CD4-positive, alpha-beta T cell treated with Interleukin-4 for 4 hours (primary cell): ENCODE measurements around the gene ARMH3.
A peak's percentile ranks its signal among the peaks of the same experiment; 100 is the strongest.

Experiments used
- DNase-seq: peaks from one replicate; pipeline ENCODE4 v3.0.0-alpha.2; 2020

Gene ARMH3

DNA sequence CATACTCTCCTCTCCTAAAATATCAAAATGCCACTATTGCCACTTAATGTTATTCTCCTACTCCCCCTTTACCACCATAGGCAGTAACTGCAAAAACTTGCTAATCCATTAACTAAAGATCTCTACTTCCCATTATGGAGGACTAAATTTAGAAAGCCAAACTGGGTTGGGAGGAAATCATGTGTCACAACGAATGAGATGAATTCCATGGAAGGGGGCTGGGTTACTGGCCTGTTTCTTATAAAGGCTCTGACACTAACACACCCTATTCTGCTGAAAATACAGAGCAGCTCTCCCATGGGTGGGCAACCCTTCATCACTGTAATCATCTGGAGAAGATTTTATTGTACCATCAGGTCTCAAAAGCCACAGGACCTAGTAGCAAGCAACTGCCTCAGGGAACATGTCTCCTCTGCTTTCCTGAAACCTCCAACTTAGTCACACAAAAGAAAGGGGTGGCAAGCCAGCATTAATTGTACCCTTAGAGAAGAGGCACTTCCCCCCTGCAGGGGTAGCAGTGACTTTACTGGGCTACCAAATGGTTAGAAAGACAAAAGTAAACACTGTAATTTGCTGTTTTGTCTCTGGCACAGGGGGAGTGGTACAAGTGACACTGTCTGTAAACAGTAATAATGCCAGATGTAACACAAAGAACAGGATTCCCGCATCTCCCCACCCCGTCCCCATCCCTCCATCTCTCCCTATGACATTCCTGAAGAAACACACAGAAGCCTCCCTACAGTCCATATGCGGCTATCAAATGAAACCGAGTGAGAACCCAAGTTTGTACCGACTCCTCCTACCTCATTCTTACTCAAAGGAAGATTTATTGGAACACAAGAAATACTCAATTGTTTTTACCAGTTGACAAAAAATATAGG, 81.6 kb downstream of the ARMH3 start:
- DNase-seq = peak; percentile 21

GRCh38 chr10:101972761-101973160, 83.2 kb downstream of the ARMH3 start:
- DNase-seq = no peak

- DNase-seq = no peak
Observed at GRCh38 chr10:101969412-101969922, 86.5 kb downstream of the ARMH3 start.

- no peak for DNase-seq
Observed at GRCh38 chr10:101968940-101969321, 87.0 kb downstream of the ARMH3 start.

DNA sequence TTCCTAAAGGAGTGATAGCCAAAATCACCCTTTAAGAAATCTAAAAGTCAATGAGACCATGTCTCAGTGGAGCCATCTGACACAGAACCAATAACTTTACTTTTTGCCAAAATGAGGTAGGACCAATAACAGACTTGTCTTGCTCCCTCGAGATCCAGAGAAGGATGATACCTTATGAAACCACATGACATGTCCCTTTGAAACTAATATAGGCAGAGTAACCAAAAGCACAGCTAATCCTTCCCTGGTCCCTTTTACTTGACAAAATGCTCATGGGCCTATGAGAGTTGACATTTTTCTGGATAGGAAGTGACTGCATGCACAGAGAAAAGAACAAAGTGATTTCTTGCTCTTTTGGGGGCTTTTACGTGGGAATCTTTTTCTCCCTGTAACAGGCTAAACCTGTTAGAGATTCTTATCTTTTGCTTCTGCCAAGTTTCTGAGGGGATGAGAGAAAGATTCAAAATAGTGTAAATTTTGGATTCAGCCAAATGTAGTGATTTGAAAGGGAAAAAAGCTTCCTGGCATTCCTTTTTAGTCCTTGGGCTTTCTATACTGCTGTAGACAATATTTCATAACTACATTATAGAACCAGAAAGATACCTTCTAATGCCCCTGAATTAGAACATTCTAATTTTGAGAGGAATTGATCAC, 87.6 kb downstream of the ARMH3 start:
- DNase-seq = no peak

DNA sequence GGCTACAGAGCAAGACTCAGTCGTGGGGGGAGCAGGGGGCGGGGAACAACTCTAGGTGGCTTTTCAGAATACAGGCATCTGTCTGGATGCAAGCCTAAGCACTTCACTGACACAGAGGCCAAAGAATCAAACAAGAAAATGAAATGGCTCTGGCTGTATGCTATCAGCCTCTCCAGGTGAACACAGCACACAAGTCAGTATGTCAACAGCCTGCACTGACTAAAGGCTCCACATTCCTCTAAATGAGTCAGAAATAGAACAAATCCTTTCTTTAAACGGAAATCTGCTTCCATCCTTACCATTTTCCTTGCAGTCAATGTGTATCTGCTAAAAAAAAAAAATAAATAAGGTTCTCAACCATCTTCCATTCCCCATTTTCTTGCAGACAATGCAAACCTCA, 88.3 kb downstream of the ARMH3 start:
- DNase-seq = no peak

DNA sequence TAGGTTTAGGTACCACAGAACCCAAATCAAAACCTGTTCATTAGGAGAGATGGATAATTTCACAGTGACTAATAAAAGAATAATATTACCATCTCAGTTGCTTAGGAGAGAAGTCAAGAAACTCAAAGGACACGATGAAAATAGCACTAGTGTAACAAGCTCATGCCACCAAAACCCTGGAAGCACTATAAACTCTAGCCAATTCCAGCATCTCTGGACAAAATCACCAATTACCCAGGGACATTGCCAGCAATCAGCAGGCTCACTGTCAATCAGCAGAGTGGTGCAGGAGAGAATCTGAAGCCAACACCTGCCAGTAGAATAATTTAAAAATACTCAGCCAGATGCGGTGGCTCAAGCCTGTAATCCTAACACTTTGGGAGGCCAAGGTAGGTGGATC, 88.9 kb downstream of the ARMH3 start:
- DNase-seq = no peak

GRCh38 chr10:101965075-101965765, 90.8 kb downstream of the ARMH3 start:
- no peak for DNase-seq

- no peak for DNase-seq
Observed at GRCh38 chr10:101961591-101962498, 94.1 kb downstream of the ARMH3 start.

DNA sequence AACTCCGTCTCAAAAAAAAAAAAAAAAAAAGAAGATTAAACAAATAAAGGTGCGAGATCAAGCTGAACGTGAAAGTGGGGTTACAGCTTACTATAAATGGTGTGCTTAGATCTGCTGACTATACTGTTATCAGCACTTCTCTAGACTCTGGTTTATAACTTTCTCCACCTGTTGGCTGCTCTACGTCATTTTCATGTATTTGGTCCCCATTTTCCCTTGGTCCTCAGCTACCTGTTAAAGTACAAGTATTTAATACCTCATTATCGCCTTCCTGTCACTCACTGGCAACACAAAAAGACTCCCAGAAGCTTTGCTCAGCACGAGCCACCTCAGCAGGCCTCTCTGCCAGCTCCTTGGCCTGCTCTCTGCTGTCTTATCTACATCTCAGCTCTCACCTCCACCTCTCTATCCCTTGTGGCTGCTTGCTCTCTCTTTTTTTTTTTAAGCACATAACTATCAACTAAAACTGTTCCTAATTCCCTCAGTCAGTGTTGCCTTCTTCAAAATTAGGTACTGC, 95.0 kb downstream of the ARMH3 start:
- DNase-seq = no peak

DNA sequence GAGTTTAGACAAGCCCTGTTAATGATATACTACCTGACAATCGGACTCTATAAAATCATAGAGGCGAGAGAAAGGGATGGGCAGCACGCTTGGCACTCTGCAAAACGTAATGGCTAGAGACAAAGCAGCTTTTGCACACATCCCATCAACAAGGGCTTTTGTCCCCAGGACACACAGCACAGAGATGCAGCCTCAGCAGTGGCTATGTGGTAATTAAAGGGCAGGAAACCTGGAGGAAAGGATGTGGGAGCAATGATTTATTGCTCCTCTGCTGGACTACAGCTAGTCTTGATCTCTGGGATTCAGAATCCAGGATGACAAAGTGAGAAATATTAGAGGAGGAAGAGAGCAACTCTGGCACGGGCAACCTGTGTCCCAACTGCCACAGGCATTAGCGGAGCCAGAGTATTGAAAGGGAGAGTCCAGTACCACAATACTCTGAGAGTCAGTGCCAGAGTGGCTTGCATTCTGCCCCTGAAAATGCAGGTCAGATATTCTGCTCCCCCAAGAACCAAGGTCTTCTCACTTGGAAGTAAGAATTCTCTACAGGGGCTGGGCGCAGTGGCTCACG, 96.5 kb downstream of the ARMH3 start:
- DNase-seq = no peak

- DNase-seq = no peak
Observed at GRCh38 chr10:101958691-101959090, 97.3 kb downstream of the ARMH3 start.

DNA sequence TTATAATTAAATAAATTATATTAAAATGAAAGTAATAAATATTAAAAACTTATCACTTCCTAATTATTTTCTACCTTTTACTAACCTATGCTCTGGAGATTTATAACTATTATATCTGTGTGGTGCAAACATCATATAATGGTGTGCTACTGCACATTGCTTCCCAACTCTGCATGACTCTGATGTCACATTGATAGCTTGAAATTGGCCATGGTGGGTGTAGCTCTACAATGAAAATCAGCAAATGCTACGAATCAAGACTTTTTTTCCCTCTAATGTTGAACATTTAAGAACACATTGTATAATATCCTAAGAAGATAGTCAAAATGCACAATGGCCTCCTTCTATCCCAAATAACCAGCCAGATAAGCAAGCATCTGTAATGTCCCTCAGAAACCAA, 99.1 kb downstream of the ARMH3 start:
- no peak for DNase-seq

DNA sequence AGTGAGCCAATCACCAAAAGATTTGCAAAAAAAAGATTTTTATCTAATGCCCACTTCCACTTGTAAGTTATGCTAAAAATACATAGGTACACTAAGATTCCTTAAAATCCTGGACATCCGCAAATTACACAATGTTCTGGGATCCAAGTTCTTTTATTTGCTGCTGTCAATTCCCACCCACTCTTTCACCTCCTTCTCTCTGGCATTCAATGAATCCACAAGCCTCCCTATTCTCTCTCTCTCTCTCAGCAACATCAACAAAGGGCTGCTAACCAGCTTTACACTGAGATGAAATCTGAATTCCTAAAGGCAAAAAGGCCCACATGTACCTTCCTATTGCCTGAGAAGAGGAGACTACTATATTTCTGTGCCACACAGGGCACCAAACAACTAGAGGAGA, 99.9 kb downstream of the ARMH3 start:
- no peak for DNase-seq

DNA sequence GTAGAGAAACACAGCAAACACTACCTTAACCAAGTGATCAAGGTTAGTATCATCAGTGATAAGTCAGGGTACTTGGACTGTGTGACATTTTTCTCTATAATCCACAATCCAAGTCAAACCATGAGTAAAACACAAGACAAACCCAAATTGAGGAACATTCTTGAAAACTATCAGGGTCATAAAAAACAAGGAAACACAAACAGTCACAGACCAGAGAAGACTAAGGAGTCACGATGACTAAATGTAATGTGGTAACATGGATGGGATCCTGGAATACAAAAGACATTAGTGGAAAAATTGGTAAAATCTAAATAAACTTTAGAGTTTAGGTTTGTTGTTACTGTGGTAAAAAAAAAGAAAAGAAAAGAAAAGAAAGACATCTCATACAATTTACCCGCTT, 103.8 kb downstream of the ARMH3 start:
- DNase-seq = no peak

- no peak for DNase-seq
Observed at GRCh38 chr10:101950213-101950612, 105.8 kb downstream of the ARMH3 start.

- no peak for DNase-seq
Observed at GRCh38 chr10:101941871-101942270, 114.1 kb downstream of the ARMH3 start.

DNA sequence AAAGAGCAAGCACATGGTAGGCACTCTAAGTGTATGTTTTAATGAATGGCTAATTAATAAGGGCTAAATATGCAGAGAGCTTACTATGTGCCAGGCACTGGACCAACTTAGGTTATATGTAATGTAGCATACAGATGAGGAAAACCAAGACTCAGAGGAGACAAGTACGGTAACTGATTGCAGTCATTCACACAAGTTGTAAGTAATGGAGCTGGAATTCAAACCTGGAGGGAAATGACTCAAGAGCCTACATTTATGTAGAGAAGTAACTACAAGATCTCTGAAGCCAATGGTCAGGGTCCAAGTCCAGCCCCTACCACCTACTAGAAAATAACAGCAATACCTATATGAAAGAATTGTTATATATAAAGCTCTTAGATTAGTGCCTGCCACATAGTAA, 115.1 kb downstream of the ARMH3 start:
- DNase-seq = no peak

GRCh38 chr10:101939729-101940128, 116.2 kb downstream of the ARMH3 start:
- no peak for DNase-seq

GRCh38 chr10:101939008-101939648, 116.8 kb downstream of the ARMH3 start:
- no peak for DNase-seq

DNA sequence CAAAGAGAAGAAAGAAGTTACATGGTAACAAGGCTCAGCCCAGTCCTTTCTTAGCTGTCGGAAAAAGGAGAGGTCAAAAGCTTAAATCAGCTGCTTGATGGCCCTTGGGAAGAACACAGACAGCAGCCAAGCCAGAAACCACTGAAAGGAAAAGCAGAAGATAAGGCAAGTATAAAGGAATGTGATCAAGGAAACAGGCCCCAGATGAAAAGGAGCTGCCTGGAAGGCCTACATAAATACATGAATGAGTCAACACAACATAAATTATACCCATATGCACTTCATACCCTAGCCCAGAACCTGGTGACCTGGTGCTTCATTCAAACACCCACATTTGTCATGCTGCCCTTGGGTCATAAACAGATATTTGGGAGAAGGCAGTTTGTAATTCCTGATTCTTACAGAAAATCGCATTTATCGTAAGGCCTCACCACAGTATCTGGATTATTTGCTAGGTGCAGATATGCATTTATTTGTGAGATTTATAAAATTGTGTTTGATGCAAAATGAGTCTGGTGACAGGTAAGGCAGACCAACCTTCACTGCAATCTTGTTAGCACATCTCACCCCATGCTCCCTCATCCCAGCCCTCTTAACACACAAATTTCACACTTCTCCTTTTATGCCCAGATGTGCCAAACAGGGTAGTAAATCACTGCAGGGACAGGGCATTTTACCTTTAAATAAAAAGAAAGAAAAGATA, 117.5 kb downstream of the ARMH3 start:
- DNase-seq = no peak
